ENCODE measurements around the gene C19orf81.

- TF ChIP-seq CTCF (IDR thresholded peaks at IDR 0.05) (no peak), POLR2A (IDR thresholded peaks at IDR 0.05) (no peak)
These were observed 28.4 kb downstream of the C19orf81 start for GRCh38 chr19:50677636-50678035.
